HG02884 (cell line): ENCODE results near the gene NUDT5.
"Not testable (repeated sequence)": the region's sequence is repeated elsewhere in the genome, so short reads cannot be mapped to it uniquely, and the experiment has no call there.

Experiments used
- ATAC-seq: cut with Tn5 transposase; IDR thresholded peaks from one replicate; pipeline ENCODE4 v1.9.1; 2021; ENCODE audit warnings: mild to moderate bottlenecking, moderate library complexity; ENCODE audit not compliant: unreplicated experiment

NUDT5 gene

GRCh38 chr10:12195603-12196506 is at the start of gene NUDT5, which contains the start of gene CDC123:
Gene NUDT5 (minus strand): TSS chr10:12195891. CDS start chr10:12186291, 9,600 bp downstream.
Gene CDC123 (plus strand): TSS chr10:12196188. CDS start chr10:12196246, 58 bp downstream.
- peak; percentile 87 for ATAC-seq

DNA sequence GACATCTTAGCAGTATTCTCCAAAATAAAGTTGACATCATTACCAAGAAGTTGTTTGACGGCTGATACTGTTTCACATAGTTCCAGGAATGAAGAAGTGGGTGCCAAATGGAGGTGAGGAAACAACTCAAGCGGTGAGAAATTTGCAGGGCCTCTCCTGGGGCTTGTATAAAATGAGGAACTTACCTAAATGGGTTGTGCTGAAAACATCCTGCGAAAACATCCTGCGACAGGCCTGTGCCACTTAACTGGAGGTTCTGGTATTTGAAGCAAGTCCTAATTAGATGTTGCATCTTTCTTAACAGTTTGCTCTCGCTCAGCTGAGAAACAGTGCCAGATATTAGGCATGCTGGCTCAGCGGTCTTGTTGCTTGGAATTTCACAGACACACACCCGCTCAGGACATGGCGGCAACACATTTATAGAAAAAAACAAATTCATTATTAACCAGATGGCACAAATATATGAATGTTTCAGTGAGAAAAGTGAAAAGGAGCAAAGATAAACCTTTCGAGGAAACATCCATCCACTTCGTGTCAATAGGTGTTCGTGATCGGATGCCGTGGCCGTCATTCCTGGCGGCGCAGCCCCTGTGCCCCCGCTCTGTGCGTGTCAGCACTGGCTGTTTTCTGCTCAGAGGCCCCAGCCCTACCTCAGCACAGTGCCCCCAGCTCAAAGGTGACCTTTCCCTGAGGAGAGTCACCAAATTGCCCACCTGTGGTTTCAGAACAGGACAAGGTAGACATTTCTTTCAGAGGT is 48.4 kb upstream of the NUDT5 start:
- ATAC-seq, result no peak

GRCh38 chr10:12241810-12242529 is 46.3 kb upstream of the NUDT5 start:
- peak; percentile 55 for ATAC-seq

DNA sequence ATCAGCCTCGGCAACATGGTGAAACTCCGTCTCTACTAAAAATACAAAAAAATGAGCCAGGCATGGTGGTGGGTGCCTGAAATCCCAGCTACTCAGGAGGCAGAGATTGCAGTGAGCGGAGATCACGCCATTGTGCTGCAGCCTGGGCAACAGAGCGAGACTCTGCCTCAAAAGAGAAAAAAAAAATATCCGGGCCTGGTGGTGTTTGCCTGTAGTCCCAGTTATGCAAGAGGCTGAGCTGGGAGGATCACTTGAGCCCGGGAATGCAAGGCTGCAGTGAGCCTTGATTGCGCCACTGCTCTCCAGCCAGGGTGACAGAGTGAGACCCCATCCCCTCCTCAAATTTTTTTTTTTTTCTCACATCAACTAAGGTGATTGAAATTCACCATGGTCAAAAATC is 43.1 kb upstream of the NUDT5 start:
- no peak for ATAC-seq

DNA sequence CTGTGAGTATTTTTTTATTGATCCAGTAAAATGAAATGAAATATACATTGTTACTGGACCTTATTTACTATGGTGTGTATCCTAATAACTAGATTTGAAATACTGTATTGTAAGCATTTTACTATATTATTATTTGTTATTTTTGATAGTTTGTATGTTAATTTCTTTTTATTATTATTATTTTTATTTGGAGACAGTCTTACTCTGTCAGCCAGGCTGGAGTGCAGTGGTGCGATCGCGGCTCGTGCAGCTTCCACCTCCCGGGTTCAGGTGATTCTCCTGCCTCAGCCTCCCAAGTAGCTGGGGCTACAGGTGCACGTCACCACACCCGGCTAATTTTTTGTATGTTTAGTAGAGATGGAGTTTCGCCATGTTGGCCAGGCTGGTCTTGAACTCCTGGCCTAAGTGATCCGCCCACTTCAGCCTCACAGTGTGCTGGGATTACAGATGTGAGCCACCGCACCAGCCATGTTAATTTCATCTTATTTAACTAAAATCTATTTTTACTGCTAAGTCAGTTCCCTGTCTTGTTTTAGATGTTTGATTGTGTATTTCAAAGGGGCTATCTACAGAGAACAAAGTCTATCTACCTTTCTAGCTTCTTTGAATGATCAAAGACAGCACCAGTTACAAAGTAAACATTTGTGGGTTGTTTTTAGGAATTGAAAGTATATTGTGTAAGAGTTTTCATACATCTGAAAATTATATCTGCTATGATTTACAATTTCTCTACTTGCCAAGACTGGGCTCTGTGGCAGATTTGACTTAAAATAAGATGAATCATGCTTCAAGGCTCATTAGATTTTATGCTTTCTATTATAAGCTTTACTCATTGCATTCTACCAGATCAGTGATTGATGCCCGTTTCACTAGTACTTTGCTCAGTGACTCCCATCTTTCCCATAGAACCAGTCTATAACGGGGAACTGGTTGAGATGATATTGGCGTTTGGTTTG is 41.9 kb upstream of the NUDT5 start:
- no peak for ATAC-seq

- ATAC-seq, result no peak
Observed at GRCh38 chr10:12235796-12236195, 40.1 kb upstream of the NUDT5 start.

DNA sequence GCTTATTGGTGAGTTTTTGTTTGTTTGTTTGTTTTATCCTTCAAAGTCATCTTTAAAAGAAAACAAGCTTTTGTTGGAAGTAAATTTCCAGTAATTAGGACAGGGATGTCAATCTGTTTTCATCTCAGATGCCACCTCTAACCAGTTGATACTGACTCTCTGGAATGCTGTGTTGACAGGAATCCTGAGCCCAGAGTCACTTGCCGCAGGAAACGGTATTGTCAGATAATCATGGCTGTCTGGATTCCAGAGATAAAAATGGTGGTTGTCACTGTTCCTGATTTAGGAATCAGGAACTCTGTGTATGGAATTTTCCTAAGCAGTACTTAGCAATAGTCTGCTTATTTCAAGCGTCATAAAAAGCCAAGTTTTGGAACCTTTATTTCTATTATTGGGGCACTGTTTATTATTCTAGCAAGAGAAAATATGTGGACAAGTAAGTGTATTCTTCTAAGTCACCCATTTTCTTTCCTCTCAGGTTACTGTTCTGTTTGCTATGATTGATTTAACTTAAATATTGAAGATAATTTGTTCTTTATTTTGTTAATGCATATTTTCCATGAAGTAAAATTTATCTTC is 39.5 kb upstream of the NUDT5 start:
- no peak for ATAC-seq

DNA sequence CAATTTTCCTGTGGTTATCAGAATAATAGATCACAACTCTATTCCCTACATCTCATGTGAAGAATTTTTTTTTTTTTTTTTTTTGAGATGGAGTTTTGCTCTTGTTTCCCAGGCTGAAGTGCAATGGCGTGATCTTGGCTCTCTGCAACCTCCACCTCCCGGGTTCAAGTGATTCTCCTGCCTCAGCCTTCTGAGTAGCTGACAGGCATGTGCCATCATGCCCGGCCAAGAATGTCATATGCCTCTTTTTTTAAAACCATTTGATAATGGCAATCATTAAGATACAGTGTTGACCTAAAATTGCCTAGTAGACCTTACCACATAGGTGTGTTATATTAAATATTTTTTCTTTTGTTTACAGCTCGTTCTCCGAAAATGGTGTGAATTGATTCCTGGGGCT is 39.0 kb upstream of the NUDT5 start:
- not testable (repeated sequence) for ATAC-seq

DNA sequence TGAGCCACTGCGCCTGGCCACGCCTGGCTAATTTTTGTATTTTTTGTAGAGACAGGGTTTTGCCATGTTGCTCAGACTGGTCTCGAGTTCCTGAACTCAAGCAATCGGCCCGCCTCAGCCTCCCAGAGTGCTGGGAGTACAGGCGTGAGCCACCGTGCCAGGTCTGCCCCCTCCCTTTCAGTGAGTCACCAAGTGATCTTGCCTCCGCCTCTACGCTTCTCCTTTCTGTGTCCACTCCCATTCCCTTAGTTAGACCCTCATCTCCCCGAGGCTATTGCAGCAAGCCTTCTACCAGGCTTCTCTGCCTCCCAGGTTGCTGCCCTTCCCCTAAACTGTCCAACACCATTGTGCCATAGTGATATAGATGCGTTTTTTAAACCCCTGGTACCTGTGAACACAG is 33.2 kb upstream of the NUDT5 start:
- no peak for ATAC-seq

- ATAC-seq, result not testable (repeated sequence)
Observed at GRCh38 chr10:12226438-12226837, 30.7 kb upstream of the NUDT5 start.

DNA sequence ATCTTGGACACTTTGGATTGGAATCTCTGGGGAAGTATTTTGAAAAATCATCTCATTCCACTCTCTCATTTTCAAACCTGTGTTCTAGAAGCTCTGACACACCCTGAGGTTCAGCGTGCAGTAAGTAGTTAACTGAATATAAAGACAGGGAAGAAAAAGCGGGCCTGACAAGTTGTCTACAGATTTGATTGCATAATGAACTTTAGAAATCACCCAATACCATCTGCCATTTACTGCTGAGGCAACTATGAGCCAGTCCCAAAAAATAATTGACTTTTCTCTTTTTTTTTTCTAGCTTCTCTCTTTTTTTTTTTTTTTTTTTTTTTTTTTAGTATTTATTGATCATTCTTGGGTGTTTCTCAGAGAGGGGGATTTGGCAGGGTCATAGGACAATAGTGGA is 29.8 kb upstream of the NUDT5 start:
- ATAC-seq, result no peak

- no peak for ATAC-seq
Observed at GRCh38 chr10:12221323-12222298, 25.9 kb upstream of the NUDT5 start.

GRCh38 chr10:12218991-12219390 is 23.3 kb upstream of the NUDT5 start:
- ATAC-seq, result no peak

DNA sequence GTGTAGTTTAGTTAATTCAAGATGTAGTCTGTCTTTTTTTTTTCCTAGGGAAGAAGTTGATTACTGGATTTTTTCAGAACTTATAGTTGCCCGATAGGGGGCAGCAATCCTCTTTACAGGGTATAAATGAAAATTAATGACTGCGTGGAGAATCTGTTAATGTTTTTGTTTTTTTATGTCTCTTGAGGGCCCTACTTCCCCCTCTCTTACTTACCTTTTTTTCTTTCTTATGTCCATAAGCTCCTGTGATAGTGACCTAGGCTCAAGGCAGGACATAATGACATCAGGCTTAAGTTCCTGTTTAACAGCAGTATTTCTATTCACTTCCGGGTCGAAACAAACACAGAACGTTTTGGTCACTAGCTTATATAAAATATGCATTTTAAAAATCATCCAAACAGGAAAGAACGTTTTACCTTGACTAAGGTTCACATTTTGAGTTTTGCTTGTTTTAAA is 19.1 kb upstream of the NUDT5 start:
- no peak for ATAC-seq

DNA sequence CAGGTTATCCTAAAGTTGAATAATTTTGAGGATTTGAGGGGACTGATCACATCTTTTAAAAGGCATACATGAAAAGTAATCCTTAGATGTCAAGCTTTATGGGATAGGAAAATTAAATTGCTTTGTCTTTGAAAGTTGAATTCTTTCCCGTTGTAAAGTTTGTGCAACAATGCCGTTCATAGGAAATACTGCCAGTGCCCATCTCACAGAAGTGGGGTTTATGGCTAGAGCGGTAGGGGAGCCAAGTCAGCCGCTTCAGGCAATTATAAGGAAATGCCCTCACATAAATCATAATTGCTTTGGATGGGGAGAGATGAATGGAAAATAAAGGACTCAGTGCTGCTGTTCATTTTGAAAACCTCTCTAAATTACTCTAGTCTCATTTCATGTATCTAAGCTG is 18.4 kb upstream of the NUDT5 start:
- ATAC-seq, result no peak

DNA sequence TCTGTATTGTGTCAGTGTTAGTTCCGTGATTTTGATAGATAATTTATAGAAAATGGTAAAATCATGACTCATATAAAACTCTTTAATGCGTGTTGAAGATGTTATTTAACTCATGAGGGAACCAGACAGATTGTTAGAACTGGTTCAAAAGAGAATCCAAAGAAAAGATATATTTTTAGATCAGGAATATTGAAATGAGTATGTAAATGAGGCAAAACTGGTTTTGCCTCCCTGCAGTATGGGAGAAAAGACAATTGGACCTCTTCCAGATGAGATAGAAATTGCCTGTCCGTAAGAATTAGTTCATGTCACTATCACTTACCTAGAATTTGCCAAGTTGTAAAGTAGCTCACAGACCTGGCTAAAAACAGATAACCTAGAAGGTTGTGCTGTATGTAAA is 17.9 kb upstream of the NUDT5 start:
- no peak for ATAC-seq

DNA sequence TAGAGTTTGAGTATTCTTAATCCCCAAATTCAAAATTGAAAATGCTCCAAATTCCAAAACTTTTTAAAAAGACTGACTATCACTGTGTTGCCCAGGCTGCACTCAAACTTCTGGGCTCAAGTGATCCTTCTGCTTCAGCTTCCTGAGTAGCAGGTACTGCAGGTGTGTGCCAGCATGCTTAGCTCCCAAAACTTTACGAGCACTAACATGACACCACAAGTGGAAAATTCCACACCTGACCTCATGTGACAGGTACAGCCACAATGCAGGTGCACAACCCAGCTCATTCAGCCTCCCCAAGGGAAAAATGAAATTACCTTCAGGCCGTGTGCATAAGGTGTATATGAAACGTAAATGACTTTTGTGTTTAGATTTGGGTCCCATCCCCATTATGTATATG is 16.8 kb upstream of the NUDT5 start:
- no peak for ATAC-seq

- ATAC-seq, result no peak
Observed at GRCh38 chr10:12208460-12208859, 12.8 kb upstream of the NUDT5 start.

GRCh38 chr10:12207114-12207513 is 11.4 kb upstream of the NUDT5 start:
- no peak for ATAC-seq
